Activated CD8-positive, alpha-beta memory T cell treated with anti-CD3 and anti-CD28 coated beads for 1 hour (primary cell): Measurements from ENCODE around the gene C21orf91.
A peak's percentile ranks its signal among the peaks of the same experiment; 100 is the strongest.
"Not testable (repeated sequence)": the region's sequence is repeated elsewhere in the genome, so short reads cannot be mapped to it uniquely, and the experiment has no call there.

Source experiments
- DNase-seq, 2 donors: peaks; one replicate each; pipeline ENCODE4 v3.0.0-alpha.2; 2020; ENCODE audit warnings: low read depth in 1 of 2; ENCODE audit errors: extremely low read depth in 1 of 2

Gene C21orf91

DNA sequence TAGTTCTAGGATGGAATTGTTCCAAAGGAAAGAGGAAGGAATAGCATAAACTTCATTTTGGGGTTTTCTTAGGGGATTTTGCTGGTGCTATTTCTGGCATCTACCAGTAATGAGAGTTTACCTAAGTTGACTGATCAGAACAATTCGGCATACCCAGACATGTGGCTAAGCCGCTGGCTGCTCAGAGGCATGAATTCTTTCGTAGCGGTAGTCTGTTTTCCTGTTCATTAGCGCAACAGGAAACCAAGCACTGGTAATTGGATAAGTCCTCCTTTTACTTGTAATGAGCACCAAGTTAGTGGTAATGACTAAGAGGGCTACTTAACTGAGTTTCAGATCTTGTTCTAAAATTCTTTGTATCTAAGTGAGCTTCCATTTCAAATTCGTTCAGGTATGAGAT lies 38.6 kb downstream of the C21orf91 start:
- no peak for DNase-seq

DNA sequence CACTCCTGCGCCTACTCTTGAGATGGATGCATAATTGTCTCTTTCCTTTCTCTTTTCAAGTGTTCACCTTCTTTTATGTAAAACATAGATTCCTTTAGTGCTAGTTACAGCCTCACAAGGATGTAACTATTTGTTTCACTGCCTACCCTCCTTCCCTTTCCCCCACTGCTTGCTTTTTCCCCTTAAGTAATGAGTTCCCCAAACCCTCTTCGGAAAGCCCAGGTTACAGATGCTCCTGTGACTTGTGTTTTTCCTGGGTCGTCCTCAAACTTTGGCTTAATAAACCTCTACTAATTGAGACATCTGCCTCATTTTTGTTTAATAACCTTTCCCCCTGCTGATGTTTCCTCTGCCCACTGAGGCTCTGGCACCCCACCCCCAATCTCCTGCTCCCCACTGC lies 39.2 kb downstream of the C21orf91 start:
- DNase-seq: no peak

DNA sequence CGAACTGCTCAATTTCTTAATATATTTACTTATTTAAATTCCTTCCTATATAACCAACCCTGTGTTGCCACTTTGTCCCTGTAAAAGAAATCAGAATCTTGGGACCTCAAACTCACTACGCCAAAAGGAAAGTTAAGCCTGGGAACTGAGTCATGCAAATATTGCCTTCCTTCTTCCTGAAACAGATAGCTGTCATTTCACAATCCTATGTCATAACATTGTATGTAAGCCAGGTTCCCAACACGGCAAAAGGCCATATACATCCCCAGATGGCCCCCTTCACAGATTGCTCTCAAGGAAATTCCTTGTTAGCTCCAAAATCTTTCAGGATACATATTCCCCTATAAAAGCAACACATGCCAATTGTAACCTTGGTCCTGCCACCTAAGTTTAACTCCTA lies 39.7 kb downstream of the C21orf91 start:
- no peak for DNase-seq

DNA sequence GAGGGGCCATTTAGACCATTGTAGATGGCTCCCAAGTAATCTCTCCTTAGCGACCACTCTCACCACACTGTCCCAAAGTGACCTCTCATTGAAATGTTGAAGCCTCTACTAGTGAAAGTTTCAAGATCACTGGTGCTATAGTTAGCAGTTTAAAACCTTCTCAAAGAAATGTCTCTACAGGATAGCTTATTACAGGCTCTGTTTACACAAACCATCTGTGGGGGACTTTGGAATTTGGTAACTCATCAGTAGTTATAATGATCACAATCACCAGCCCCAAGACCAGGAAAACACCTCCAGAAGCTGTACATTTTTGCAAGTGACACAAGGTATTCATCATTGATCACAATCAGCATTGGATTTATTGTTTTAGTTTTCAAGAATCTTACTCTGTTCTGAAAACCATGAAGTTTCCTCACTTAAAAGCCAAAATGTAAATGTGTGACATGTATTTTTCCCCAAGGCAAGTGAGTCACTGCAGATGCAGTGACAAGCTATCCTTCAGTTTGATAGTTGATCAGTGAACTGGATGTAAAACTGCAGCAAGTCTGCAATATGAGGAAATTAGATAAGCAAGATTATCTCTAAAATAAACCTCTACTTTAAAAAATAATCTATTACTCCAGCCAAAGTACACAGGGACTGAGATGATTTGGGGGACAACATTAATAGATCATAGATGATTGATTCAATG lies 41.9 kb downstream of the C21orf91 start:
- DNase-seq: no peak

DNA sequence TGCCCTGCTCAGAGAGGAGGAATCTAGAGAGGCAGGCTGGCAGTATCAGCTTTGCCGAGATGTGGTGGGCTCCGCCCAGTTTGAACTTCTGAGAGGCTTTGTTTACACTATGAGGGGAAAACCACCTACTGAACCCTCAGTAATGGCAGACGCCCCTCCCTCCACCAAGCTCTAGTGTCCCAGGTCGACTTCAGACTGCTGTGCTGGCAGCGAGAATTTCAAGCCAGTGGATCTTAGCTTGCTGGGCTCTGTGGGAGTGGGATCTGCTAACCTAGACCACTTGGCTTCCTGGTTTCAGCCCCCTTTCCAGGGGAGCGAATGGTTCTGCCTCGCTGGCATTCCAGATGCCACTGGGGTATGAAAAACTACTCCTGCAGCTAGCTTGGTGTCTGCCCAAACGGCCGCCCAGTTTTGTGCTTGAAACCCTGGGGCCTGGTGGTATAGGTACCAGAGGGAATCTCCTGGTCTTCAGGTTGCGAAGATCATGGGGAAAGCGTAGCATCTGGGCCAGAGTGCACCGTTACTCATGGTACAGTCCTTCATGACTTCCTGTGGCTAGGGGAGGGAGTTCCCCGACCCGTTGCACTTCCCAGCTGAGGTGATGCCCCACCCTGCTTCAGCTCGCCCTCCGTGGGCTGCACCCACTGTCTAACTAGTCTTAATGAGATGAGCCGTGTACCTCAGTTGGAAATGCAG lies 43.6 kb downstream of the C21orf91 start:
- DNase-seq: peak in 1 of 2 donors; percentile 22

DNA sequence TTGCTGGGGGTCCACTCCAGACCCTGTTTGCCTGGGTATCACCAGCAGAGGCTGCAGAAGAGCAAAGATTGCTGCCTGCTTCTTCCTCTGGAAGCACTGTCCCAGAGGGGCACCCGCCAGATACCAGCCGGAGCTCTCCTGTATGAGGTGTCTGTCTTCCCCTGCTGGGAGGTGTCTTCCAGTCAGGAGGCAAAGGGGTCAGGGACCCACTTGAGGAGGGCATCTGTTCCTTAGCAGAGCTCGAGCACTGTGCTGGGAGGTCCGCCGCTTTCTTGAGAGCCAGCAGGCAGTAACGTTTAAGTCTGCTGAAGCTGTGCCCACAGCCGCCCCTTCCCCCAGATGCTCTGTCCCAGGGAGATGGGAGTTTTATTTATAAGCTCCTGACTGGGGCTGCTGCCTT lies 44.1 kb downstream of the C21orf91 start:
- not testable (repeated sequence) for DNase-seq

DNA sequence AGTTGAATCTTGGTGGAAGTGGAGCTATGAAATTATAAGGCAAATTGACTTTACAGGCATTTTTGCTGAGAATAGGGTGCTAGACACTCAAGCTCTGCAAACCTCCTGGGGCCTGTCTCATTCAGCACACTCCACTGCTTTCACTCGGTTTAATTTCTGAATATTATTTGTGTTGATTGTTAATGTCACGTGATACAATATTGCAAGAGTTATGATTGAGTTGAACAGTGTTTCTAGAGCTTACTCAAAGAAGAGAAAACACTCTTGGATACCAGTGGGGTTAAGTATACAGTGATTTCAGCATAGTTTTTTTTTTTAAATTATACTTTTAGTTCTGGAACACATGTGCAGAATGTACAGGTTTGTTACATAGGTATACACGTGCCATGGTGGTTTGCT lies 49.7 kb downstream of the C21orf91 start:
- no peak for DNase-seq

DNA sequence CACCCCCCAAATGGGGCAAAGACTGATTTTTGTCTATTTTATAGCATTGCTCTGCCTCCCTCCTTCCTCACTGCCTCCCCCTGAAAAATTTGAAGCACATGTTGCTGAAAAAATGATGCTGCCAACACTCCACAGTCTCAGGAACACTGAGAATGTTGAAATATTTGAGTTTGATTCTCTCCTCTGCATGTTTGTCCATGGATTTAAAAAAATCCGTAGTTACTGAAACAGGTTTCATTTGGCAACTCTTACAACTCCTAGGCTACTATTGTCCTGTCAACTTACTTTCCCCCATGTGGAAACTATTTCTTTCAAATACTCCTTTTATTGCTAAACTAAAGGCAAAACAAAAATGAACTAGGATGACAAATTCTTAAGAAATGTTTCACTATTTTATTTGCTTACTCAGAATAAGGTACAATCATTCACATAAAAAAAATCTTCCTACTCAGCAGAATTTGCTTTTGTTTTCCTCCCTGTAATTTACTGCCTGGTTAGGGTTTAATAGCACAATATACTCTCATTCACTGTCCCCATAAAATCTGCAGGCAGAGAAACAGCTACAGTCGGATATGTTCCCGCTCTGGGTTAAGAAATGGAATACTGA lies 50.2 kb downstream of the C21orf91 start:
- DNase-seq: no peak

DNA sequence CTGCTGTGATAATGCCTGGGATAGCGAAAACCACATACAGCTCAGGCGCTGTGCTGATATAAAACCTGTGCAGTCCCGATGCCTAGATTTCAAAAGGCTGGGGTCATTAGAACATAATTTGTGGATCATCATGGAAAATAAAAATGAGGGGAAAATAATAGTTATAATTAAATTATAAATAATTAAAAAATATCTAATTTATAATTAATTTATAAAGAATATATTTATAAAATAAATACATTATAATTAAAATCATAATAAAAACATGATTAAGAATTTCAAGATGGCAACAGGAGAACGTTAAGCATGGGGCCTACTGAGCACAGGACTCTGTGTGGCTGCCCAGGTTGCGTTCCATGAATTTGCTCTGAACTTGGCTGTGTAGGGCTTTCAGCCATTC lies 53.9 kb downstream of the C21orf91 start:
- DNase-seq: no peak

DNA sequence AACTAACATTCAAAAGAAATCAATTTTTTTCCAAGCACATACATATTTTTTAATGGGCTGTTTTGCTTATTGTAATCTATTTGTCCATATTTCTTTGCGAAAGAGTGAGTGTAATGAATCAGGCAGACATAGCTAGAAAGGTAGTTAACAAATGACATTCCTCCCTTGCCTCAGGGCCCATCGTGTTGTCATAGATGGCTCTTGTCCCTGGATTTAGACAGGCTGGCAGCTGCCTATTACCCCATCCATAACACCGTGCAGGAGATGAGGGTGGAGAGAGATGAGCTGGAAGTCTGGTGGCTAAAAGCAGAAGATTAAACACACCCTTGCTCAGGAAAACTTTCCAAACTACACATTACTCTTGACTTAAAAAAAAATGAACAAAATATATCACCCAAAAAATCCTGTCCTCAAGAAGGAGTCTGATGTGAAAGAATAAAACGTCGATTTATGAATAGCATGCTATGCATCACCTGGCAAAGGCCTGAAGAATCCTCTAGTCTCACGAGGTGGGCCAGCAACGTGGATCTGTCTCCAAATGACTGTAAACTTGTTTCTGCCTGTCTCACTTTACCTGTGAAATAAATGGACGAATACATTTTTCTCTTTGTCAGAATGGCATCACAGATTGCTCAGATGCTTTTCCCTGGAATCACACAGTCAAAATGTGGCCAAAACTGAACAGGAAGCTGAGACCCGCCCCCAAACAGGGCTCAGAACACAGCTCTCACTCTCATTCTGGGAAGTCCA lies 55.7 kb downstream of the C21orf91 start:
- no peak for DNase-seq

DNA sequence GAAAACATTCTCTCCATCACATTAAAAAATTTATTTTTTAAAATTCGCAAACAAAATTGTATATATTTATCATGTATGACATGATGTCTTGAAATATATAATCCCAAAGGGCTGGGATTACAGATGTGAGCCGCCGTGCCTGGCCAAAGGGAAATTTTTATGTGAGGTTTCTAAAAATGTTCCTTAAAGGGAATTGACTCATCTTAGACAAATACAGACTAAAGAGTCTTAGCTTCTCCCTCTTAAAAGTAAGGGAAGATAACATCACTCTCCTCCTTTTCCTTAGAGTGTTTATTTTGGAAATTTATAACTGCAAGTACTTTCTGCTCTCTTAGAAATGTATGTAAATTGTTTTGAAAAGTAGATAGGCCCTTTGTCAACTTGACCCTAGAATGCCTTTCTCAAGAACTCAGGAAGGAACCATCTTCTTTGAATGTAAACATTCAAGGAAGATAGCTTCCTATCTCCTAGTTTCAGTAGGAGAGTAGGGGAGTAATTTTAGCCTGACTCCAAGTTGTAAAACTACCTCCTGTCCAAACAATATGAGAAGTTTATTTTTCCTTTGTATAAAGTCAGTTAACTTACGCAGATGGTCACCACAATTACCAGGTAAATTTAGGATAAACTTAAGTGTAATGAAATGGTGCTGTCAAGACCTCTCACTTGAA lies 59.5 kb downstream of the C21orf91 start:
- no peak for DNase-seq

DNA sequence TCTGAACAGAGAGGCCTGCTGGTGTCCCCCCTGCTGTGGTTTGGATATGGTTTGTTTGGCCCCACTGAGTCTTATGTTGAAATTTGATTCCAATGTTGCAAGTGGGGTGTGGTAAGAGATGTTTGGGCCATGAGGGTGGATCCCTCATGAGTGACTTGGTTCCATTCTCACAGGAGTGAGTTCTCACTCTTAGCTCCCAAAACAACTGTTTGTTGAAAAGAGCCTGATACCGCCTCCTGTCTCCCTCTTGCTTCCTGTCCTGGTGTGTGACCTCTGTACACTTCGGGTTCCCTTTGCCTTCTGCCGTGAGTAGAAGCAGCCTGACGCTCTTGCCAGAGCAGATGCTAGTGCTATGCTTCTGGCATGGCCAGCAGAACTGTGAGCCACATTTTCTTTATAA lies 60.5 kb downstream of the C21orf91 start:
- no peak for DNase-seq

DNA sequence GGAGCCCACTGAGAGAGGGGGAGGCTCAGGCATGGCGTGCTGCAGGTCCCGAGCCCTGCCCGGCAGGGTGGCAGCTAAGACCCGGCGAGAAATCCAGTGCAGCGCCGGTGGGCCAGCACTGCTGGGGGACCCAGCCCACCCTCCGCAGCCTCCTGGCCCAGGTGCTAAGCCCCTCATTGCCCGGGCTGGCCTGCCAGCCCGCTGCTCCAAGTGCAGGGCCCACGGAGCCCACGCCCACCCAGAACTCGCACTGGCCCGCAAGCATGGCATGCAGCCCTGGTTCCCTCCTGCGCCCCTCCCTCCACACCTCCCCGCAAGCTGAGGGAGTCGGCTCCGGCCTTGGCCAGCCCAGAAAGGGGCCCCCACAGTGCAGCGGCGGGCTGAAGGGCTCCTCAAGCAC lies 61.5 kb downstream of the C21orf91 start:
- no peak for DNase-seq

DNA sequence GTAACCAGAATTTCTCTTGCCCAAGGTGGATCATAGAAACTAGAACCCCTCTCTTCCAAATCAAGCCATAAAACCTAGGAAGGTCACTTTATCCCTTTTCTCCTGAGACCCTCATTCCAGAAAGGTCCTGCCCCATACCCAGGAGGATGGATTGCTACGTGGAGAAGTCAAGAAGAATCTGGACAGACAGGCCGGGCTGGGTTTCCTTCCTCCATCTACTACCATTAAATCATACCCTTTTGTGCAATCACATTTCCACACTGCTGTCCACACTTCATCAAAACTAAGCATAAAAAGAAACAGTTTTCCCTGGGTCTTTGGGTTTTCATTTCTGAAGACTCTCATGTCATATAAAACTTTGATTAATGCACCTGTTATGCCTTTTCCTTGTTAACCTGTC lies 65.4 kb downstream of the C21orf91 start:
- DNase-seq: no peak

DNA sequence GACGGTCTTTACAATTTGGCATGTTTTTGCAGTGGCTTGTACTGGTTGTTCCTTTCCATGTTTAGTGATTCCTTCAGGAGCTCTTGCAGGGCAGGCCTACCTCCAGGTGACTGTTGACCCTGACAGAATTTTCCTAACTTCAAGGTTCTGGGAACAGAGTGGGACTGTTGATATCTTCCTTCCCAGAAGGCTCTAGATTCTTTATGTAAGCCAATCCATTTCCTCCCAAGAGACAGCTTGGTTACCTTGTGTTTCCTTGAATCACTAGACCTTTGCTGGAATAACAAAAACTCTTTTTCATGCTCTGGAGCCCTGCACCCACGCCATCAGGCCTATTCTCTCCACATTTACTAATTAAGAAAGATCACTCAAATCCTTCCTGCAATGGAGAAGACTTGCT lies 67.0 kb downstream of the C21orf91 start:
- no peak for DNase-seq

DNA sequence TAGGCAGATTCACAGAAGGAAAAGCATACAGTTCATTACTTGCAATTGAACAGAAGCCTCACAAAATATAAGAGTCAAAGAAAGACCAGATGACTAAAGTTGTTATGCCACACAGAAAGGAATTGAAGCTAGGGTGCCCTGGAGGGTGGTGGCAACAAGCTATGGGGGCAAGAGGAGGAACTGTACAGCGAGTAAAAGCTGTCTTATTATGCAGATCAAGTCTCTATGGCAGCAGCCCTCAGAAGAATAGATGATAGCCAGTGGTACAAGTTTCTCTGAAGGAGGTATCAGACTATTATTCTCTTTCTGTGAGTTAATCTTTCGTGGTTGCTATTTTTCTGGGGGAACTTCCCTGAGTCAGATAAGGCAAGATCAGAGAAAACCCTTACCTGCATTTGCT lies 72.2 kb downstream of the C21orf91 start:
- no peak for DNase-seq

DNA sequence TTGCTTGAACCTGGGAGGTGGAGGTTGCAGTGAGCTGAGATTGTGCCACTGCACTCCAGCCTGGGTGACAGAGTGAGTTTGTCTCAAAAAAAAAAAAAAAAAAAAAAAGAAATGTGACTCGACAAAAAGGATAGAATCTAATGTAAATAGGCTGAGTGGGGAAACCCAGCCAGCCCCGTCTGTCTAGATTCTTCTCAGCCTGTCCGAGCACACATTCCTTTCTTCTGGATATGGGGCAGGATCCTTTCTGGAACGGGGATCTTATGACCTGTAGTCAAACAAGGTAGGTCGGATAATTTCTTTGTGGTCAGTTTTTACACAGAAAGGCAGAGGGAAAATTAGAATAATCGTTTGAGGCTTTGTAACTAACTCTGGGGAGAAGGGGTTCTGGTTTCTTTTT lies 74.1 kb downstream of the C21orf91 start:
- DNase-seq: no peak

DNA sequence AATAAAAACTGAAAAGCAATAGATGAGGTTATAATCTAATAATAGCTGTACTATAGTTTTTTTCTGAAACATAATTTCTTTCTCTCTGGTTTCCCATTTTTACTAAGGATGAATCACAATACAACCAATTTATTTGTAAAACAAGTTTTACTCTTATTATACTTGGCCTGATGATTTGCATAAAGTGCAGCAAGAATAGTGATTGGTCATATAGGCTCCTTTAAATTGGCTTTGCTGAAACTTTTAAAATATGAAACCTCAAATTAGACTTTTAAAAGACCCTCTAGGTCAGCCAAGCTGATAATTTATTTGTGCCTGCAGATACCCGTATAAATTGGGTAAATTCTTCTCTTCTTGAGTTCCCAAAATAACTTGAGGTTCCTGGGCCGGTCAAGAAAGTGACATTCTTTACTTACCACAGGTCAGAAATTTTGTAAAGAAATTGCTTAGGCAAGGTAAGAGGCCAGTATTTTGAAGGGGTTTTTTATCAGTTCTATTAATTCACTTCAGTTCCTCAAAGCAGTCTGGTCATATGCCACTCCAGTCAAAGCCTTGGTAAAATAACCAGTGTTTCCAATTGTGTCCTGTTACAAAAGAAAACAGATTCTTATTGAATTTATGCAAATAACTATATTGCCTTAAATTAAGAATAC lies 76.1 kb downstream of the C21orf91 start:
- DNase-seq: no peak

DNA sequence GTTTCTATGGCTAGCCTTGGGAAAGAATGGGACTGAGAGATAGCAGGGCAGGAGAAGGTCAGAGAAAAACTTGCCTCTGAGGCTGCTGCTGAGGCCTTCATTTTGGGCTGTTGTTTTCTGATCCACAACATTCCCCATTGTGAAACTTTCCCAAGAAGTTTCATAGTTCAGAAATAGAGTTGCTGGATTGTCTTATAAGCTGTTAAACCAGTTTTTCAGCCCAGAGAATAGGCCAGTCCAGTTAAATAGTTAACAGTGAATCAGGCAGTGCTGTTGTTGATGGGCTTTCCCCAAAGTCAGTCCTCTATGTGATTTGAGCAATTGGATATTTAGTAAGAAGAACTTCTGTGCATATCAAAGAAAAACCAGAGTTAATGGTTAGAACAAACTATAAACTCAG lies 77.0 kb downstream of the C21orf91 start:
- DNase-seq: no peak
